Measurements from ENCODE around the gene NIPBL.

The NIPBL gene

GRCh38 chr5:36885149-36885548 is 8.6 kb downstream of the NIPBL start:
- TF ChIP-seq CTCF (IDR thresholded peaks at IDR 0.05) = no peak
- H3K4me3 ChIP-seq (ENCODE audit: low read depth in 1 of 2, low read length in 1 of 2) = no peak overlapping the region
- peaks cover 10 to 45% of the 10 kb centered on the region in 2 experiments for H3K4me1 ChIP-seq (ENCODE audit: control insufficient read depth in 1 of 2, insufficient read depth in 1 of 2, low read depth in 1 of 2, low read length in 1 of 2)
- no peaks in the 10 kb centered on the region for H3K9me3 ChIP-seq
- peaks cover 9% of the 10 kb centered on the region for H3K36me3 ChIP-seq
- no peak overlapping the region for H3K27ac ChIP-seq
- H3K27me3 ChIP-seq = no peaks in the 10 kb centered on the region

DNA sequence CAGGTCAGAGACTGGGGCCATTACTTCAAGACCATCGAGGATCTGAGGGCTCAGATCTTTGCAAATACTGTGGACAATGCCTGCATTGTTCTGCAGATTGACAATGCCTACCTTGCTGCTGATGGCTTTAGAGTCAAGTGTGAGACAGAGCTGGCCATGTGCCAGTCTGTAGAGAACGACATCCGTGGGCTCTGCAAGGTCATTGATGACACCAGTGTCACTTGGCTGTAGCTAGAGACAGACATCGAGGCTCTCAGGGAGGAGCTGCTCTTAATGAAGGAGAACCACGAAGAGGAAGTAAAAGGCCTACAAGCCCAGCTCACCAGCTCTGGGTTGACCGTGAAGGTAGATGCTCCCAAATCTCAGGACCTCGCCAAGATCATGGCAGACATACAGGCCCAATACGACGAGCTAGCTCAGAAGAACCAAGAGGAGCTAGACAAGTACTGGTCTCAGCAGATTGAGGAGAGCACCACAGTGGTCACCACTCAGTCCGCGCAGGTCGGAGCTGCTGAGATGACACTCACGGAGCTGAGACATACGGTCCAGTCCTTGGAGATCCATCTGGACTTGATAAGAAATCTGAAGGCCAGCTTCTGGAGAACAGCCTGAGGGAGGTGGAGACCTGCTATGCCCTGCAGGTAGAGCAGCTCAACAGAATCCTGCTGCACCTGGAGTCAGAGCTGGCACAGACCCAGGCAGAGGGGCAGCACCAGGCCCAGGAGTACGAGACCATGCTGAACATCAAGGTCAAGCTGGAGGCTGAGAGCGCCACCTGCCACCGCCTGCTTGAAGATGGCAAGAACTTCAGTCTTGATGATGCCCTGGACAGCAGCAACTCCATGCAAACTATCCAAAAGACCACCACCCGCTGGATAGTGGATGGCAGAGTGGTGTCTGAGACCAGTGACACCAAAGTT is 9.3 kb downstream of the NIPBL start:
- H3K4me1 ChIP-seq (ENCODE audit: control insufficient read depth in 1 of 2, insufficient read depth in 1 of 2, low read depth in 1 of 2, low read length in 1 of 2) = peaks cover 4 to 39% of the 10 kb centered on the region in 2 experiments
- no peaks in the 10 kb centered on the region for H3K9me3 ChIP-seq
- H3K4me3 ChIP-seq (ENCODE audit: low read depth in 1 of 2, low read length in 1 of 2) = no peak overlapping the region
- no peak for TF ChIP-seq CTCF (IDR thresholded peaks at IDR 0.05)
- H3K36me3 ChIP-seq = peaks cover 9% of the 10 kb centered on the region
- no peak overlapping the region for H3K27ac ChIP-seq
- H3K27me3 ChIP-seq = no peaks in the 10 kb centered on the region

- Histone ChIP-seq H3K4me1 (ENCODE audit: control insufficient read depth in 1 of 2, insufficient read depth in 1 of 2, low read depth in 1 of 2, low read length in 1 of 2) (peaks cover 0 to 31% of the 10 kb centered on the region in 2 experiments), H3K27ac (no peak overlapping the region), H3K27me3 (no peaks in the 10 kb centered on the region), H3K9me3 (no peaks in the 10 kb centered on the region), H3K36me3 (peaks cover 9% of the 10 kb centered on the region), H3K4me3 (ENCODE audit: low read depth in 1 of 2, low read length in 1 of 2) (no peak overlapping the region)
- TF ChIP-seq CTCF (IDR thresholded peaks at IDR 0.05) = no peak
These were observed 10.2 kb downstream of the NIPBL start for GRCh38 chr5:36886791-36887190.

- Histone ChIP-seq H3K36me3 (peaks cover 9% of the 10 kb centered on the region), H3K4me1 (ENCODE audit: control insufficient read depth in 1 of 2, insufficient read depth in 1 of 2, low read depth in 1 of 2, low read length in 1 of 2) (peaks cover 0 to 24% of the 10 kb centered on the region in 2 experiments), H3K9me3 (no peaks in the 10 kb centered on the region), H3K4me3 (ENCODE audit: low read depth in 1 of 2, low read length in 1 of 2) (no peak overlapping the region), H3K27ac (no peak overlapping the region), H3K27me3 (no peaks in the 10 kb centered on the region)
- TF ChIP-seq CTCF (IDR thresholded peaks at IDR 0.05) = no peak
These were observed 11.0 kb downstream of the NIPBL start for GRCh38 chr5:36887532-36887931.

- Histone ChIP-seq H3K36me3 (peaks cover 9% of the 10 kb centered on the region), H3K4me1 (ENCODE audit: control insufficient read depth in 1 of 2, insufficient read depth in 1 of 2, low read depth in 1 of 2, low read length in 1 of 2) (peaks cover 0 to 17% of the 10 kb centered on the region in 2 experiments), H3K27ac (no peak overlapping the region), H3K27me3 (no peaks in the 10 kb centered on the region), H3K4me3 (ENCODE audit: low read depth in 1 of 2, low read length in 1 of 2) (no peak overlapping the region), H3K9me3 (no peaks in the 10 kb centered on the region)
- no peak for TF ChIP-seq CTCF (IDR thresholded peaks at IDR 0.05)
These were observed 11.7 kb downstream of the NIPBL start for GRCh38 chr5:36888303-36888702.
